K562 (cell line): ENCODE results near the gene TBCEL. TPM values are rescaled to one million over a fixed set of nuclear protein-coding genes. Genes with fewer than 3 reads are reported as not detected.

Experiments
- BMI1 ChIP-seq: fragments of 150-350 bp; IDR thresholded peaks from 2 replicates; pipeline ENCODE4 v1.6.1; 2014; ENCODE audit warnings: low read length
- E2F3 ChIP-seq: fragments of 250-450 bp; sonication (Bioruptor Pico); IDR thresholded peaks from 2 replicates; pipeline ENCODE4 v1.4.0; 2020; ENCODE audit warnings: mild to moderate bottlenecking
- HCFC1 ChIP-seq: IDR thresholded peaks from 2 replicates; pipeline ENCODE4 v1.6.1; 2012; ENCODE audit warnings: low read depth, low read length, improper control_type of control experiment
- HOXB6 ChIP-seq: fragments of 250-450 bp; sonication (Bioruptor Pico); IDR thresholded peaks from 2 replicates; pipeline ENCODE4 v1.5.1; 2022; ENCODE audit warnings: mild to moderate bottlenecking, borderline replicate concordance
- KDM2B ChIP-seq: fragments of 250-450 bp; sonication (Bioruptor Pico); IDR thresholded peaks from 2 replicates; pipeline ENCODE4 v1.8.0; 2021; ENCODE audit warnings: mild to moderate bottlenecking, moderate library complexity
- MBD1 ChIP-seq: fragments of 250-450 bp; sonication (Bioruptor Pico); IDR thresholded peaks from 2 replicates; pipeline ENCODE4 v1.8.0; 2022; ENCODE audit warnings: inconsistent platforms
- PCBP1 ChIP-seq: fragments of 200-400 bp; formaldehyde crosslinking; IDR thresholded peaks from 2 replicates; pipeline ENCODE4 v1.6.1; 2018; ENCODE audit warnings: mild to moderate bottlenecking, low read depth, low read length; ENCODE audit not compliant: poor library complexity, severe bottlenecking
- POLR3A ChIP-seq: IDR thresholded peaks from 2 replicates; pipeline ENCODE4 v1.6.1; 2011; ENCODE audit warnings: borderline replicate concordance, mild to moderate bottlenecking, moderate library complexity; ENCODE audit not compliant: insufficient read length, insufficient read depth; ENCODE audit errors: extremely low read depth
- RAD51 ChIP-seq: fragments of 450-650 bp; IDR thresholded peaks from 2 replicates; pipeline ENCODE4 v1.7.1; 2016; ENCODE audit warnings: low read depth, mild to moderate bottlenecking, borderline replicate concordance
- RBM15 ChIP-seq: fragments of 200-400 bp; formaldehyde crosslinking; IDR thresholded peaks from 2 replicates; pipeline ENCODE4 v1.6.1; 2018; ENCODE audit warnings: mild to moderate bottlenecking, low read length, moderate library complexity; ENCODE audit not compliant: insufficient read depth
- SIX5 ChIP-seq, 2 experiments: IDR thresholded peaks; 2 replicates each; pipeline ENCODE4 v1.6.1; 2011; ENCODE audit warnings: low read length in 2 of 2, borderline replicate concordance in 1 of 2, low read depth in 1 of 2, mild to moderate bottlenecking in 1 of 2, moderate library complexity in 1 of 2; ENCODE audit not compliant: insufficient read depth in 1 of 2
- SP2 ChIP-seq: IDR thresholded peaks from 2 replicates; pipeline ENCODE4 v1.6.1; 2011; ENCODE audit warnings: mild to moderate bottlenecking, low read depth, low read length, moderate library complexity; ENCODE audit not compliant: poor library complexity, severe bottlenecking; ENCODE audit errors: extremely low read depth
- SRF ChIP-seq, 2 experiments: fragments of 250-450, 450-650 bp in 1 of 2; sonication (Bioruptor Pico) in 1 of 2; sonication (generic) in 1 of 2; formaldehyde crosslinking; IDR thresholded peaks; 2 replicates each; pipeline versions ENCODE4 v1.5.0 to v1.5.1; 2020 to 2022; ENCODE audit warnings: mild to moderate bottlenecking in 1 of 2, missing genetic modification reagents in 1 of 2
- STAT6 ChIP-seq: sonication (generic); formaldehyde crosslinking; IDR thresholded peaks from 2 replicates; pipeline ENCODE4 v1.8.1; 2023; ENCODE audit warnings: mild to moderate bottlenecking, missing genetic modification reagents
- ZFP30 ChIP-seq: fragments of 250-450 bp; sonication (Bioruptor Pico); IDR thresholded peaks from 2 replicates; pipeline ENCODE4 v1.8.0; 2022; ENCODE audit warnings: moderate library complexity, mild to moderate bottlenecking, inconsistent platforms, borderline replicate concordance
- ZFX ChIP-seq: sonication (generic); formaldehyde crosslinking; IDR thresholded peaks from 2 replicates; pipeline ENCODE4 v1.8.0; 2022; ENCODE audit warnings: mild to moderate bottlenecking, missing genetic modification reagents, moderate library complexity
- ZNF76 ChIP-seq: fragments of 250-450 bp; sonication (Bioruptor Pico); IDR thresholded peaks from 2 replicates; pipeline ENCODE4 v1.4.0; 2020; ENCODE audit warnings: mild to moderate bottlenecking, moderate library complexity, borderline replicate concordance
- polyA plus RNA-seq, 8 experiments: library from polyadenylated mRNA; depleted of rRNA in 4 of 8; stranded (reverse) in 5 of 8; unstranded in 3 of 8; fragments of >200 nt; fragmentation: Nextera tagmentation in 2 of 8; fragmentation: Illumina TruSeq in 1 of 8; extraction: Ambion mirVana in 2 of 8; extraction: Trizol in 1 of 8; gene quantifications; 2 replicates each; pipeline versions ENCODE4 v1.2.1 to v1.2.3, GENCODE V29; 2011 to 2014; ENCODE audit warnings: inconsistent platforms in 1 of 8, missing spikeins in 1 of 8
- total RNA-seq, 7 experiments: library from RNA; depleted of rRNA in 6 of 7; stranded (reverse); fragments of >200 nt in 6 of 7; fragmentation: Illumina TruSeq in 2 of 7; extraction: Trizol in 2 of 7; gene quantifications; 2 replicates each; pipeline versions ENCODE4 v1.2.1 to v1.2.3, GENCODE V29; 2011 to 2021; ENCODE audit warnings: low replicate concordance in 1 of 7
- TF ChIP-seq, protein P1 (sequence below), 2 experiments: fragments of 200-800 bp in 1 of 2; sonication (Bioruptor generic) in 1 of 2; sonication (generic) in 1 of 2; formaldehyde crosslinking in 1 of 2; IDR thresholded peaks in 1 of 2; conservative IDR thresholded peaks in 1 of 2; 2 replicates each; pipeline versions ENCODE4 v1.5.0 to v1.6.1; 2016 to 2020; ENCODE audit warnings: missing compliant biosample characterization in 1 of 2, missing genetic modification characterization in 1 of 2, missing genetic modification reagents in 1 of 2
- TF ChIP-seq, protein P2 (sequence below): sonication (generic); formaldehyde crosslinking; IDR thresholded peaks from 2 replicates; pipeline ENCODE4 v1.5.0; 2020; ENCODE audit warnings: missing genetic modification reagents

The TBCEL gene
- total and polyA plus RNA-seq, 9 of the 15 experiments (the other 6 are each of a cell fraction or from before 2014, with no cell fraction given): 0.39 to 2.3 (median 1.4) TPM

- TF ChIP-seq, protein P1, sequence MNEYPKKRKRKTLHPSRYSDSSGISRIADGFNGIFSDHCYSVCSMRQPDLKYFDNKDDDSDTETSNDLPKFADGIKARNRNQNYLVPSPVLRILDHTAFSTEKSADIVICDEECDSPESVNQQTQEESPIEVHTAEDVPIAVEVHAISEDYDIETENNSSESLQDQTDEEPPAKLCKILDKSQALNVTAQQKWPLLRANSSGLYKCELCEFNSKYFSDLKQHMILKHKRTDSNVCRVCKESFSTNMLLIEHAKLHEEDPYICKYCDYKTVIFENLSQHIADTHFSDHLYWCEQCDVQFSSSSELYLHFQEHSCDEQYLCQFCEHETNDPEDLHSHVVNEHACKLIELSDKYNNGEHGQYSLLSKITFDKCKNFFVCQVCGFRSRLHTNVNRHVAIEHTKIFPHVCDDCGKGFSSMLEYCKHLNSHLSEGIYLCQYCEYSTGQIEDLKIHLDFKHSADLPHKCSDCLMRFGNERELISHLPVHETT (CRISPR knock-in tag; conservative IDR thresholded peaks at IDR 0.05 in 1 of 2, IDR thresholded peaks at IDR 0.05 in 1 of 2): peak in 1 of 2 experiments; percentile 46; a peak in 1 of 4 replicates
- TF ChIP-seq SP2 (no peak), POLR3A (no peak), E2F3 (no peak), HCFC1 (peak; percentile 58; the same call in 1 of the 2 replicates), PCBP1 (peak; percentile 61), SIX5 (IDR thresholded peaks at IDR 0.05; ENCODE audit: borderline replicate concordance in 1 of 2, insufficient read depth in 1 of 2, low read depth in 1 of 2, low read length in 2 of 2) (no peak), MBD1 (CRISPR knock-in tag) (no peak), BMI1 (peak; percentile 81), SRF (CRISPR knock-in tag; IDR thresholded peaks at IDR 0.05) (no peak), KDM2B (CRISPR knock-in tag) (no peak), ZNF76 (CRISPR knock-in tag) (no peak), HOXB6 (no peak), ZFP30 (no peak), RBM15 (no peak), STAT6 (CRISPR knock-in tag) (no peak), ZFX (CRISPR knock-in tag) (peak; percentile 64), RAD51 (peak; percentile 96)
- TF ChIP-seq, protein P2, sequence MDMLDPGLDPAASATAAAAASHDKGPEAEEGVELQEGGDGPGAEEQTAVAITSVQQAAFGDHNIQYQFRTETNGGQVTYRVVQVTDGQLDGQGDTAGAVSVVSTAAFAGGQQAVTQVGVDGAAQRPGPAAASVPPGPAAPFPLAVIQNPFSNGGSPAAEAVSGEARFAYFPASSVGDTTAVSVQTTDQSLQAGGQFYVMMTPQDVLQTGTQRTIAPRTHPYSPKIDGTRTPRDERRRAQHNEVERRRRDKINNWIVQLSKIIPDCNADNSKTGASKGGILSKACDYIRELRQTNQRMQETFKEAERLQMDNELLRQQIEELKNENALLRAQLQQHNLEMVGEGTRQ (CRISPR knock-in tag): peak; percentile 98
Observed at GRCh38 chr11:121023848-121024751, at the start of gene TBCEL (continued).
